CD4-positive, alpha-beta T cell treated with Interleukin-10 for 1 hour (primary cell): ENCODE results near the gene EIF2B2.

ENCODE experiments used
- DNase-seq: peaks from one replicate; pipeline ENCODE4 v3.0.0-alpha.2; 2020

Gene EIF2B2

GRCh38 chr14:75002392-75003249 is at the start of gene EIF2B2:
EIF2B2 (plus strand) TSS chr14:75002921; CDS start chr14:75002991, 70 bp downstream.
- DNase-seq = peak; percentile 99

GRCh38 chr14:74953686-74954085 is 49.0 kb upstream of the EIF2B2 start:
- no peak for DNase-seq

GRCh38 chr14:74954232-74954946 is 48.3 kb upstream of the EIF2B2 start:
- DNase-seq = no peak

- DNase-seq = no peak
Observed at GRCh38 chr14:74954947-74955228, 47.8 kb upstream of the EIF2B2 start.

GRCh38 chr14:74955229-74956026 is 47.3 kb upstream of the EIF2B2 start, which contains the start of gene PGF:
PGF (minus strand) TSS chr14:74955597; CDS start chr14:74955242, 355 bp downstream.
- DNase-seq = peak; percentile 43

GRCh38 chr14:74956027-74956279 is 46.8 kb upstream of the EIF2B2 start:
- no peak for DNase-seq

GRCh38 chr14:74956280-74957072 is 46.2 kb upstream of the EIF2B2 start:
- DNase-seq = no peak

- DNase-seq = no peak
Observed at GRCh38 chr14:74959596-74960180, 43.0 kb upstream of the EIF2B2 start.

GRCh38 chr14:74960736-74961135 is 42.0 kb upstream of the EIF2B2 start:
- DNase-seq = no peak

- no peak for DNase-seq
Observed at GRCh38 chr14:74961238-74961911, 41.3 kb upstream of the EIF2B2 start.

- no peak for DNase-seq
Observed at GRCh38 chr14:74962046-74962445, 40.7 kb upstream of the EIF2B2 start.

GRCh38 chr14:74962493-74962892 is 40.2 kb upstream of the EIF2B2 start:
- DNase-seq = no peak

- DNase-seq = no peak
Observed at GRCh38 chr14:74963178-74963704, 39.5 kb upstream of the EIF2B2 start.

- no peak for DNase-seq
Observed at GRCh38 chr14:74963705-74964271, 38.9 kb upstream of the EIF2B2 start.

- DNase-seq = no peak
Observed at GRCh38 chr14:74964787-74965485, 37.8 kb upstream of the EIF2B2 start.

GRCh38 chr14:74965486-74966153 is 37.1 kb upstream of the EIF2B2 start:
- DNase-seq = no peak

- DNase-seq = no peak
Observed at GRCh38 chr14:74968811-74969210, 33.9 kb upstream of the EIF2B2 start.

GRCh38 chr14:74973003-74973653 is 29.6 kb upstream of the EIF2B2 start:
- no peak for DNase-seq

- no peak for DNase-seq
Observed at GRCh38 chr14:74973905-74974363, 28.8 kb upstream of the EIF2B2 start.
